Measurements from ENCODE around the gene MAP1S.

DNA sequence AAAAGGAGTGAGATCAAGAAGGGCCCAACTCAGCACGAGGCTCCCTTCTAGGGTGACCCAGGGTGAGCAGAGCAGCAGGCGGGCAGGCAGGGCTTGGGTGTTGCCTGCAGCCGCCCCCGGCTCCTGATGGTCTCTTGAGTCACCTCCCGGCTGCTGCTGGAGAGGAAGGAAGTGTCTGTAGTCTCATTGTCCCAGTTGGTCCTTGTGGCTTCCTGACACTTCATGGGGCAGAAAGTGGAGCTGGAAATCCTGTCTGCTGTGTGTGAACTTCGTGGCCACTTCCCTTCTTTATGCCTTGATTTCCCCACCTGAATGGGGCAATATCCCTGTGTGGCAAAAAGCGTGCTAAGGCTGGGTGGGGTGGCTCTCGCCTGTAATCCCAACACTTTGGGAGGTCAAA, 2.5 kb downstream of the MAP1S start:
- no peak for TF ChIP-seq EZH2 (IDR thresholded peaks at IDR 0.05; ENCODE audit: low read length, missing control alignments)
- TF ChIP-seq, protein P1, sequence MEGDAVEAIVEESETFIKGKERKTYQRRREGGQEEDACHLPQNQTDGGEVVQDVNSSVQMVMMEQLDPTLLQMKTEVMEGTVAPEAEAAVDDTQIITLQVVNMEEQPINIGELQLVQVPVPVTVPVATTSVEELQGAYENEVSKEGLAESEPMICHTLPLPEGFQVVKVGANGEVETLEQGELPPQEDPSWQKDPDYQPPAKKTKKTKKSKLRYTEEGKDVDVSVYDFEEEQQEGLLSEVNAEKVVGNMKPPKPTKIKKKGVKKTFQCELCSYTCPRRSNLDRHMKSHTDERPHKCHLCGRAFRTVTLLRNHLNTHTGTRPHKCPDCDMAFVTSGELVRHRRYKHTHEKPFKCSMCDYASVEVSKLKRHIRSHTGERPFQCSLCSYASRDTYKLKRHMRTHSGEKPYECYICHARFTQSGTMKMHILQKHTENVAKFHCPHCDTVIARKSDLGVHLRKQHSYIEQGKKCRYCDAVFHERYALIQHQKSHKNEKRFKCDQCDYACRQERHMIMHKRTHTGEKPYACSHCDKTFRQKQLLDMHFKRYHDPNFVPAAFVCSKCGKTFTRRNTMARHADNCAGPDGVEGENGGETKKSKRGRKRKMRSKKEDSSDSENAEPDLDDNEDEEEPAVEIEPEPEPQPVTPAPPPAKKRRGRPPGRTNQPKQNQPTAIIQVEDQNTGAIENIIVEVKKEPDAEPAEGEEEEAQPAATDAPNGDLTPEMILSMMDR (conservative IDR thresholded peaks at IDR 0.05 in 1 of 2, IDR thresholded peaks at IDR 0.05 in 1 of 2; ENCODE audit: low read depth in 1 of 2, low read length in 2 of 2), result no peak

All from fibroblast of lung (primary cell).